Measurements from ENCODE around the gene OR6S1. TPM values are rescaled to one million over a fixed set of nuclear protein-coding genes. Genes with fewer than 3 reads are reported as not detected.

OR6S1 gene
- total RNA-seq, 1 experiment from 2014 or later: not detected

DNA sequence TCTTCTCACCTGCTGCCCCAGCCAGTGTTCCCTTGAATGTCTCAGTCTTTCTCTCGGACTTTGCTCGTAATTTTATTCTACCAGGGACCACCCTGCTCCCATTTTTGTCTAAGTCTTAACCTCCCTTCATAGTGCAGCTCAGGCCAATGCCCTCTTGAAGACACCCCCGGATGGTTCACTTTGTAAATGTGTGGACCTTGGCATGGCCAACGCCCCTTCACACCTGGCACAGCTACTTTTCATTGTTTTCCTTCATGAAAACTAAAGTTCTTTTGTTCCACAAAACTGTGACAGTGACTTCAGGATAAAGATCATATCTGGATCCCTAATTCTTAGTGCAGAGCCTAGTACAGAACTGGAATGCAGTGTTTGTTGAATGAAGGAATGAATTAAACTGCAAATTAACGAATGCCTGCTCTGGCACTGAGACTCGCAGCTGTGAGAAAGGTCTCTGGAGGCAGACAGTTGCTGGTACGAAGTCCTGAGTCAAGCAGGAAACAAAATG lies 39.4 kb upstream of the OR6S1 start (continued):
- no peak for TF ChIP-seq OVOL2 (CRISPR knock-in tag; IDR thresholded peaks at IDR 0.05; ENCODE audit: borderline replicate concordance)
- TF ChIP-seq, protein P1, sequence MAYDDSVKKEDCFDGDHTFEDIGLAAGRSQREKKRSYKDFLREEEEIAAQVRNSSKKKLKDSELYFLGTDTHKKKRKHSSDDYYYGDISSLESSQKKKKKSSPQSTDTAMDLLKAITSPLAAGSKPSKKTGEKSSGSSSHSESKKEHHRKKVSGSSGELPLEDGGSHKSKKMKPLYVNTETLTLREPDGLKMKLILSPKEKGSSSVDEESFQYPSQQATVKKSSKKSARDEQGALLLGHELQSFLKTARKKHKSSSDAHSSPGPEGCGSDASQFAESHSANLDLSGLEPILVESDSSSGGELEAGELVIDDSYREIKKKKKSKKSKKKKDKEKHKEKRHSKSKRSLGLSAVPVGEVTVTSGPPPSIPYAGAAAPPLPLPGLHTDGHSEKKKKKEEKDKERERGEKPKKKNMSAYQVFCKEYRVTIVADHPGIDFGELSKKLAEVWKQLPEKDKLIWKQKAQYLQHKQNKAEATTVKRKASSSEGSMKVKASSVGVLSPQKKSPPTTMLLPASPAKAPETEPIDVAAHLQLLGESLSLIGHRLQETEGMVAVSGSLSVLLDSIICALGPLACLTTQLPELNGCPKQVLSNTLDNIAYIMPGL (CRISPR knock-in tag; IDR thresholded peaks at IDR 0.05): no peak
- no peak for TF ChIP-seq NR3C1 (CRISPR knock-in tag; conservative IDR thresholded peaks at IDR 0.05; ENCODE audit: low read depth)
- no peak for TF ChIP-seq JAZF1 (CRISPR knock-in tag; IDR thresholded peaks at IDR 0.05)

DNA sequence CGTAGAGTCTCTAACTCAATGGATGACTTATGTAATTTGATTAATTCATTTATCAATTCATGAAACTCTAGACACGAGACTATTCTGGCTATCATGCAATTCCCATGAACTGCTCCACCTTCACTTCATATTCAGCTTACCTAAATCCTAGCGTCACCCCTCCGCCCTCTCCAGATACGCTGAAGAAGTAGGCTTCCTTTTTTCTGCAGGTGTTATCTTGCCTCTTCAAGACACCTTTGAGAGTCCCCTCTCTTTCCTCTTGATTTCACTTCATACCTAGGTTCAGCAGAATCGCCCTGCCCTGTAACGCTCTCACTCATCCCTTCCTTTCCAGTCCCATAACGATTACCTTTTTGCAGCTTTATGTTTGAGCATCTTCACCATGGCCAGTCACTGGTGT lies 38.9 kb upstream of the OR6S1 start:
- Mint-ChIP-seq H3K36me3 (no peaks in the 10 kb centered on the region), H3K27me3 (ENCODE audit: low read depth) (peaks cover 3% of the 10 kb centered on the region), H3K9me3 (no peaks in the 10 kb centered on the region), H3K4me3 (no peak overlapping the region), H3K4me1 (peaks cover 25% of the 10 kb centered on the region), H3K27ac (no peak overlapping the region)
- ChIA-PET POLR2A (interaction anchor here (3.6 kb wide), 1 partner anchor 338 kb away, joined by 24 read pairs; the partner anchor contains the start of gene PARP2), CTCF (interaction anchor here (1.3 to 8.1 kb wide), 8 partner anchors 11 to 291 kb away, joined by 4 to 106 read pairs (median 12); no protein-coding TSS in a partner anchor)
- no peak for DNase-seq (ENCODE audit: low spot score)
- no peak for ATAC-seq
- TF ChIP-seq FOXJ3 (CRISPR knock-in tag; IDR thresholded peaks at IDR 0.05; ENCODE audit: borderline replicate concordance): no peak
- TF ChIP-seq PRRX2 (CRISPR knock-in tag; IDR thresholded peaks at IDR 0.05): no peak
- TF ChIP-seq, protein P2, sequence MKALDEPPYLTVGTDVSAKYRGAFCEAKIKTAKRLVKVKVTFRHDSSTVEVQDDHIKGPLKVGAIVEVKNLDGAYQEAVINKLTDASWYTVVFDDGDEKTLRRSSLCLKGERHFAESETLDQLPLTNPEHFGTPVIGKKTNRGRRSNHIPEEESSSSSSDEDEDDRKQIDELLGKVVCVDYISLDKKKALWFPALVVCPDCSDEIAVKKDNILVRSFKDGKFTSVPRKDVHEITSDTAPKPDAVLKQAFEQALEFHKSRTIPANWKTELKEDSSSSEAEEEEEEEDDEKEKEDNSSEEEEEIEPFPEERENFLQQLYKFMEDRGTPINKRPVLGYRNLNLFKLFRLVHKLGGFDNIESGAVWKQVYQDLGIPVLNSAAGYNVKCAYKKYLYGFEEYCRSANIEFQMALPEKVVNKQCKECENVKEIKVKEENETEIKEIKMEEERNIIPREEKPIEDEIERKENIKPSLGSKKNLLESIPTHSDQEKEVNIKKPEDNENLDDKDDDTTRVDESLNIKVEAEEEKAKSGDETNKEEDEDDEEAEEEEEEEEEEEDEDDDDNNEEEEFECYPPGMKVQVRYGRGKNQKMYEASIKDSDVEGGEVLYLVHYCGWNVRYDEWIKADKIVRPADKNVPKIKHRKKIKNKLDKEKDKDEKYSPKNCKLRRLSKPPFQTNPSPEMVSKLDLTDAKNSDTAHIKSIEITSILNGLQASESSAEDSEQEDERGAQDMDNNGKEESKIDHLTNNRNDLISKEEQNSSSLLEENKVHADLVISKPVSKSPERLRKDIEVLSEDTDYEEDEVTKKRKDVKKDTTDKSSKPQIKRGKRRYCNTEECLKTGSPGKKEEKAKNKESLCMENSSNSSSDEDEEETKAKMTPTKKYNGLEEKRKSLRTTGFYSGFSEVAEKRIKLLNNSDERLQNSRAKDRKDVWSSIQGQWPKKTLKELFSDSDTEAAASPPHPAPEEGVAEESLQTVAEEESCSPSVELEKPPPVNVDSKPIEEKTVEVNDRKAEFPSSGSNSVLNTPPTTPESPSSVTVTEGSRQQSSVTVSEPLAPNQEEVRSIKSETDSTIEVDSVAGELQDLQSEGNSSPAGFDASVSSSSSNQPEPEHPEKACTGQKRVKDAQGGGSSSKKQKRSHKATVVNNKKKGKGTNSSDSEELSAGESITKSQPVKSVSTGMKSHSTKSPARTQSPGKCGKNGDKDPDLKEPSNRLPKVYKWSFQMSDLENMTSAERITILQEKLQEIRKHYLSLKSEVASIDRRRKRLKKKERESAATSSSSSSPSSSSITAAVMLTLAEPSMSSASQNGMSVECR (CRISPR knock-in tag; IDR thresholded peaks at IDR 0.05; ENCODE audit: borderline replicate concordance): no peak
- no peak for TF ChIP-seq ZNF121 (CRISPR knock-in tag; IDR thresholded peaks at IDR 0.05)
- TF ChIP-seq CREB1 (CRISPR knock-in tag; IDR thresholded peaks at IDR 0.05): no peak
- no peak for TF ChIP-seq EMX1 (CRISPR knock-in tag; IDR thresholded peaks at IDR 0.05)
- TF ChIP-seq RORB (CRISPR knock-in tag; IDR thresholded peaks at IDR 0.05): no peak

DNA sequence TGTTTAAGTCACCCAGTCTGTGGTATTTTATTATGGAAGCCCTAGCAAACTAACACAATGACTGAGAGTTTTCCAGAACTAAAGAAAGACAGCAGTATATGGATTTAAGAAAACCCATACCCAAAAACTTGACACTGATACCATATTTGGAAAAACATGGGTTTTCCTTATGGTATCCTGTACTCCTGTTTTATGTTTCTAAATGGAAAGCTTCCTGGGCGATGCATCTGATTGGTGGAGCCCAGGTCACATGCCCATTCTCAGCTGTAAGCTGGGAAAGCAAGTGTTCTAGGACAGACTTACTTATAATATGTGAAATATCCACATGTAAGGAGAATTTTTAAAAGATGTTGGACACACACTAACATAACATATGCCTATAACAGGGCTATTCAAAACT lies 38.4 kb upstream of the OR6S1 start:
- Mint-ChIP-seq H3K27ac (no peak overlapping the region), H3K27me3 (ENCODE audit: low read depth) (peaks cover 3% of the 10 kb centered on the region; the same call in 1 of the 2 replicates), H3K9me3 (no peaks in the 10 kb centered on the region), H3K36me3 (no peaks in the 10 kb centered on the region), H3K4me3 (no peak overlapping the region), H3K4me1 (peaks cover 22% of the 10 kb centered on the region)
- no peak for TF ChIP-seq OVOL2 (CRISPR knock-in tag; IDR thresholded peaks at IDR 0.05; ENCODE audit: borderline replicate concordance)
- TF ChIP-seq, protein P3, sequence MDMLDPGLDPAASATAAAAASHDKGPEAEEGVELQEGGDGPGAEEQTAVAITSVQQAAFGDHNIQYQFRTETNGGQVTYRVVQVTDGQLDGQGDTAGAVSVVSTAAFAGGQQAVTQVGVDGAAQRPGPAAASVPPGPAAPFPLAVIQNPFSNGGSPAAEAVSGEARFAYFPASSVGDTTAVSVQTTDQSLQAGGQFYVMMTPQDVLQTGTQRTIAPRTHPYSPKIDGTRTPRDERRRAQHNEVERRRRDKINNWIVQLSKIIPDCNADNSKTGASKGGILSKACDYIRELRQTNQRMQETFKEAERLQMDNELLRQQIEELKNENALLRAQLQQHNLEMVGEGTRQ (CRISPR knock-in tag; IDR thresholded peaks at IDR 0.05): peak; percentile 89
- no peak for TF ChIP-seq ELF4 (CRISPR knock-in tag; IDR thresholded peaks at IDR 0.05; ENCODE audit: low read depth)
- no peak for TF ChIP-seq NR1H2 (CRISPR knock-in tag; IDR thresholded peaks at IDR 0.05)
- no peak for TF ChIP-seq ZNF416 (CRISPR knock-in tag; IDR thresholded peaks at IDR 0.05)
- peak; percentile 62 for TF ChIP-seq NFYB (CRISPR knock-in tag; conservative IDR thresholded peaks at IDR 0.05; ENCODE audit: low read depth)
- TF ChIP-seq, protein P4, sequence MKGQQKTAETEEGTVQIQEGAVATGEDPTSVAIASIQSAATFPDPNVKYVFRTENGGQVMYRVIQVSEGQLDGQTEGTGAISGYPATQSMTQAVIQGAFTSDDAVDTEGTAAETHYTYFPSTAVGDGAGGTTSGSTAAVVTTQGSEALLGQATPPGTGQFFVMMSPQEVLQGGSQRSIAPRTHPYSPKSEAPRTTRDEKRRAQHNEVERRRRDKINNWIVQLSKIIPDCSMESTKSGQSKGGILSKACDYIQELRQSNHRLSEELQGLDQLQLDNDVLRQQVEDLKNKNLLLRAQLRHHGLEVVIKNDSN (CRISPR knock-in tag; IDR thresholded peaks at IDR 0.05): peak; percentile 86
- no peak for TF ChIP-seq SMAD3 (CRISPR knock-in tag; IDR thresholded peaks at IDR 0.05; ENCODE audit: borderline replicate concordance)
- no peak for TF ChIP-seq CREB1 (CRISPR knock-in tag; IDR thresholded peaks at IDR 0.05)
- ChIA-PET POLR2A (no interaction called here), CTCF (interaction anchor here (2.6 to 8.1 kb wide), 5 partner anchors 11 to 194 kb away, joined by 8 to 106 read pairs (median 13); no protein-coding TSS in a partner anchor)
- peak; percentile 42 for DNase-seq (ENCODE audit: low spot score)
- ATAC-seq: no peak
